IPS DF 4.7 (cell line): ENCODE measurements around the gene NBPF6.
A peak's percentile ranks its signal among the peaks of the same experiment; 100 is the strongest.
"Not testable (repeated sequence)": the region's sequence is repeated elsewhere in the genome, so short reads cannot be mapped to it uniquely, and the experiment has no call there.

Experiments used
- DNase-seq: peaks from one replicate; pipeline ENCODE4 v3.0.0-alpha.2; 2013; ENCODE audit warnings: low spot score; ENCODE audit errors: extremely low read depth

NBPF6 gene

GRCh38 chr1:108502138-108502537 is 52.0 kb downstream of the NBPF6 start:
- no peak for DNase-seq

- DNase-seq: no peak
These were observed 52.5 kb downstream of the NBPF6 start for GRCh38 chr1:108502624-108503023.

- peak; percentile 28 for DNase-seq
These were observed 53.1 kb downstream of the NBPF6 start for GRCh38 chr1:108503062-108503733.

GRCh38 chr1:108504447-108504846 is 54.3 kb downstream of the NBPF6 start:
- no peak for DNase-seq

- DNase-seq: no peak
These were observed 55.6 kb downstream of the NBPF6 start for GRCh38 chr1:108505763-108506070.

GRCh38 chr1:108511764-108512163 is 61.6 kb downstream of the NBPF6 start:
- no peak for DNase-seq

- DNase-seq: no peak
These were observed 62.3 kb downstream of the NBPF6 start for GRCh38 chr1:108512239-108513043.

GRCh38 chr1:108513044-108513415 is 62.9 kb downstream of the NBPF6 start:
- no peak for DNase-seq

- not testable (repeated sequence) for DNase-seq
These were observed 63.8 kb downstream of the NBPF6 start for GRCh38 chr1:108513914-108514313.

- DNase-seq: not testable (repeated sequence)
These were observed 67.3 kb downstream of the NBPF6 start for GRCh38 chr1:108517301-108517897.
